H1 (cell line): ENCODE data around the gene DTD1.

ENCODE experiments used
- BRCA1 ChIP-seq: IDR thresholded peaks from 2 replicates; pipeline ENCODE4 v1.6.1; 2012; ENCODE audit warnings: low read depth, low read length, improper control_type of control experiment
- MAFK ChIP-seq: IDR thresholded peaks from 2 replicates; pipeline ENCODE4 v1.6.1; 2012; ENCODE audit warnings: low read depth, mild to moderate bottlenecking, improper control_type of control experiment, low read length
- RAD21 ChIP-seq, 2 experiments: IDR thresholded peaks in 1 of 2; conservative IDR thresholded peaks in 1 of 2; 2 replicates each; pipeline ENCODE4 v1.6.1; 2011; ENCODE audit warnings: low read depth in 2 of 2, low read length in 2 of 2, improper control_type of control experiment in 1 of 2, inconsistent platforms in 1 of 2, mild to moderate bottlenecking in 1 of 2, moderate library complexity in 1 of 2
- RFX5 ChIP-seq: IDR thresholded peaks from 2 replicates; pipeline ENCODE4 v1.6.1; 2011; ENCODE audit warnings: low read depth, low read length, improper control_type of control experiment, borderline replicate concordance
- SAP30 ChIP-seq: fragments of 300-600 bp; sonication (generic); IDR thresholded peaks from 2 replicates; pipeline ENCODE4 v1.7.1; 2012; ENCODE audit warnings: low read length, moderate library complexity, mild to moderate bottlenecking, inconsistent platforms; ENCODE audit not compliant: insufficient read depth, insufficient replicate concordance
- SIN3A ChIP-seq, 2 experiments: IDR thresholded peaks in 1 of 2; conservative IDR thresholded peaks in 1 of 2; 2 replicates each; pipeline ENCODE4 v1.6.1; 2011 to 2012; ENCODE audit warnings: low read length in 2 of 2, improper control_type of control experiment in 1 of 2, low read depth in 1 of 2, mild to moderate bottlenecking in 1 of 2
- TAF7 ChIP-seq: optimal IDR thresholded peaks from 2 replicates; pipeline ENCODE3; 2011; ENCODE audit warnings: low read depth, mild to moderate bottlenecking, inconsistent platforms, low read length, moderate library complexity, borderline replicate concordance
- TF ChIP-seq, protein P1 (sequence below), 3 experiments: IDR thresholded peaks; 1 replicate in 2 of 3; 2 replicates in 1 of 3; pipeline versions ENCODE4 v1.5.1 to v1.6.1; 2011; ENCODE audit warnings: low read length in 3 of 3, mild to moderate bottlenecking in 3 of 3, inconsistent platforms in 2 of 3, low read depth in 1 of 3, moderate library complexity in 1 of 3; ENCODE audit not compliant: insufficient read depth in 1 of 3; ENCODE audit errors: control extremely low read depth in 1 of 3

GRCh38 chr20:18724788-18725464, 137.1 kb downstream of the DTD1 start:
- no peak for TF ChIP-seq SAP30
- no peak for TF ChIP-seq TAF7
- TF ChIP-seq RFX5, result no peak
- no peak for TF ChIP-seq MAFK
- no peak for TF ChIP-seq SIN3A (conservative IDR thresholded peaks at IDR 0.05 in 1 of 2, IDR thresholded peaks at IDR 0.05 in 1 of 2; ENCODE audit: low read depth in 1 of 2, low read length in 2 of 2)
- TF ChIP-seq, protein P1, sequence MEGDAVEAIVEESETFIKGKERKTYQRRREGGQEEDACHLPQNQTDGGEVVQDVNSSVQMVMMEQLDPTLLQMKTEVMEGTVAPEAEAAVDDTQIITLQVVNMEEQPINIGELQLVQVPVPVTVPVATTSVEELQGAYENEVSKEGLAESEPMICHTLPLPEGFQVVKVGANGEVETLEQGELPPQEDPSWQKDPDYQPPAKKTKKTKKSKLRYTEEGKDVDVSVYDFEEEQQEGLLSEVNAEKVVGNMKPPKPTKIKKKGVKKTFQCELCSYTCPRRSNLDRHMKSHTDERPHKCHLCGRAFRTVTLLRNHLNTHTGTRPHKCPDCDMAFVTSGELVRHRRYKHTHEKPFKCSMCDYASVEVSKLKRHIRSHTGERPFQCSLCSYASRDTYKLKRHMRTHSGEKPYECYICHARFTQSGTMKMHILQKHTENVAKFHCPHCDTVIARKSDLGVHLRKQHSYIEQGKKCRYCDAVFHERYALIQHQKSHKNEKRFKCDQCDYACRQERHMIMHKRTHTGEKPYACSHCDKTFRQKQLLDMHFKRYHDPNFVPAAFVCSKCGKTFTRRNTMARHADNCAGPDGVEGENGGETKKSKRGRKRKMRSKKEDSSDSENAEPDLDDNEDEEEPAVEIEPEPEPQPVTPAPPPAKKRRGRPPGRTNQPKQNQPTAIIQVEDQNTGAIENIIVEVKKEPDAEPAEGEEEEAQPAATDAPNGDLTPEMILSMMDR (IDR thresholded peaks at IDR 0.05; ENCODE audit: control extremely low read depth in 1 of 3, insufficient read depth in 1 of 3, low read depth in 1 of 3, low read length in 3 of 3), result no peak
- no peak for TF ChIP-seq BRCA1
- TF ChIP-seq RAD21 (IDR thresholded peaks at IDR 0.05 in 1 of 2, conservative IDR thresholded peaks at IDR 0.05 in 1 of 2; ENCODE audit: low read depth in 2 of 2, low read length in 2 of 2), result no peak
